GM12891 (cell line): ENCODE measurements around the gene LRRC39.

Experiments
- DNase-seq: peaks from one replicate; pipeline ENCODE4 v3.0.0; 2011; ENCODE audit warnings: low spot score; ENCODE audit not compliant: insufficient read length
- FAIRE-seq: peaks from 2 replicates; lab custom pipeline; 2011; peaks lifted over from hg19 to GRCh38; lab: Jason Lieb, UNC
- PAX5 ChIP-seq: IDR thresholded peaks from 2 replicates; pipeline ENCODE4 v1.6.1; 2011; ENCODE audit warnings: low read length, moderate library complexity, mild to moderate bottlenecking; ENCODE audit not compliant: insufficient read depth, severe bottlenecking
- POLR2A ChIP-seq: IDR thresholded peaks from 2 replicates; pipeline ENCODE4 v1.6.1; 2011; ENCODE audit warnings: low read depth, low read length, control low read depth
- POLR2AphosphoS5 ChIP-seq: IDR thresholded peaks from 2 replicates; pipeline ENCODE4 v1.6.1; 2011; ENCODE audit warnings: low read depth, low read length, control low read depth
- POU2F2 ChIP-seq: IDR thresholded peaks from 2 replicates; pipeline ENCODE4 v1.6.1; 2011; ENCODE audit warnings: low read depth, mild to moderate bottlenecking, control low read depth, low read length, moderate library complexity
- SPI1 ChIP-seq: IDR thresholded peaks from 2 replicates; pipeline ENCODE4 v1.6.1; 2011; ENCODE audit warnings: low read depth, low read length, control low read depth
- TAF1 ChIP-seq: IDR thresholded peaks from 2 replicates; pipeline ENCODE4 v1.6.1; 2011; ENCODE audit warnings: low read depth, low read length, control low read depth

The LRRC39 gene

GRCh38 chr1:100198596-100198995 is 20.5 kb upstream of the LRRC39 start:
- TF ChIP-seq SPI1 (no peak), POLR2A (no peak), POLR2AphosphoS5 (no peak), PAX5 (no peak)
- FAIRE-seq, result no peak
- no peak for DNase-seq

DNA sequence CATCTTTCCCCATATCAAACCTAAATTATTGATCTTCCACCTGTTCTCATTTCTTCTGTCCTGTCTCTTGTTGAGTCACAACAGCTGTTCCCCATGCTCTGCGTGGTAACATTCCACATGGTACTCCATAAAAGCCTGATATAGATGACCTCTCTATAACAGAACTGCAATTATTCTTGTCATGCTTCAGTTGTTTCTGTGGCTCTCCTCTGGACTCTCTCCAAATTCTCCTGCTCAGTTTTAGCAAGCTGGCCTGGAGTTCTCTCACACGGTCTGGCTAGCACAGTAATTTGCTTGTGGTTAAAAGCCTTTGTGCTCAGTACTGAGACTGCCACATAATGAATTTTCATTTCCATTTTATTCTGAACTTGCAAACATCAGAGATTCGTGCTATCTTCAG is 10.6 kb upstream of the LRRC39 start:
- TF ChIP-seq POLR2AphosphoS5 (no peak), TAF1 (no peak), POLR2A (no peak), PAX5 (no peak), POU2F2 (no peak), SPI1 (no peak)
- no peak for DNase-seq
- FAIRE-seq, result no peak

- TF ChIP-seq TAF1 (no peak), POU2F2 (no peak), POLR2AphosphoS5 (no peak), PAX5 (no peak), POLR2A (no peak), SPI1 (no peak)
- DNase-seq (no peak), FAIRE-seq (no peak)
Observed at GRCh38 chr1:100187912-100188311, 9.9 kb upstream of the LRRC39 start.

DNA sequence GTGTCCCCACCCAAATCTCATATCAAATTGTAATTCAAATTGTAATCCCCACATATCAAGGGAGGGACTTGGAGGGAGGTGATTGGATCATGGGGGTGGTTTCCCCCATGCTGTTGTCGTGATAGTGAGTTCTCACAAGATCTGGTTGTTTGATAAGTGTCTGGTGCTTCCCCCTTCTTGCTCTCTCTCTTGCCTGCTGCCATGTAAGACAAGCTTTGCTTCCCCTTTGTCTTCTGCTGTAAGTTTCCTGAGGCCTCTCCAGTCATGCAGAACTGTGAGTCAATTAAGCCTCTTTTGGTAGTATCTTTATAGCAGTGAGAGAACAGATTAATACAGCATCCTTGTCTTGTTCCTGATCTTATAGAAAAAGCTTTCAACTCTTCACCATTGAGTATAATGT is 6.5 kb upstream of the LRRC39 start:
- DNase-seq (no peak), FAIRE-seq (peak; percentile 85)

GRCh38 chr1:100183370-100183769 is 5.3 kb upstream of the LRRC39 start:
- no peak for FAIRE-seq
- DNase-seq, result no peak
- TF ChIP-seq POLR2A, result no peak
- TF ChIP-seq POU2F2, result no peak
- no peak for TF ChIP-seq PAX5
- TF ChIP-seq SPI1, result no peak
- TF ChIP-seq TAF1, result no peak
- no peak for TF ChIP-seq POLR2AphosphoS5

More for the DNA sequence above, 6.5 kb upstream of the LRRC39 start:
- TF ChIP-seq TAF1 (no peak), POU2F2 (no peak), POLR2AphosphoS5 (no peak), SPI1 (no peak), PAX5 (peak; percentile 65), POLR2A (no peak)

GRCh38 chr1:100177295-100178041 is 588 bp downstream of the LRRC39 start:
- FAIRE-seq, result no peak
- TF ChIP-seq TAF1 (no peak), POLR2A (no peak), PAX5 (no peak), SPI1 (no peak), POLR2AphosphoS5 (no peak), POU2F2 (no peak)

GRCh38 chr1:100168051-100168450 is 10.0 kb downstream of the LRRC39 start:
- FAIRE-seq (no peak), DNase-seq (no peak)
- TF ChIP-seq POLR2AphosphoS5 (no peak), PAX5 (no peak), POLR2A (no peak), TAF1 (no peak), SPI1 (no peak), POU2F2 (no peak)

More at GRCh38 chr1:100177295-100178041, 588 bp downstream of the LRRC39 start:
- DNase-seq, result no peak

GRCh38 chr1:100164702-100165101 is 13.4 kb downstream of the LRRC39 start:
- DNase-seq (no peak), FAIRE-seq (no peak)
- TF ChIP-seq PAX5, result no peak
- TF ChIP-seq SPI1, result no peak
- no peak for TF ChIP-seq TAF1
- TF ChIP-seq POLR2AphosphoS5, result no peak

DNA sequence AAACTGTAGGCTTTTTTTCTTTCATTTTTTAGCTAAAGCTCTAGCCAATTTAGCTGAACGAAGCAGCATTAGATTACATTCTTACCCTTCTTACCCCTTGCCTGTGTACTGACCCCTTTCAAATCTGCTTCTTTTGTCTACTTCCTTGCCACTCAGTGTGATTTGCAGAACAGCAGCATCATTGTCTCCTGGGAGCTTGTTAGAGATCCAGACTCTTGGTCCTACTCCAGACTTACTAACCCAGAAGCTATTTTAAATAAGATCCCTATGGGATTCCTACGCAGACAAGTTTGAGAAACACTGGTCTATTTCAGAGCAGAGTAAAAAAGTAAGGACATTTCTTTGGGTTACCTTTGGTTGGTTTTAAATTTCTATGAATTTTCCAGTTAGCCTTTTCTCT is 13.8 kb downstream of the LRRC39 start:
- DNase-seq (no peak), FAIRE-seq (no peak)
- no peak for TF ChIP-seq POU2F2
- TF ChIP-seq SPI1, result no peak
- no peak for TF ChIP-seq PAX5
- TF ChIP-seq POLR2AphosphoS5, result no peak
- no peak for TF ChIP-seq TAF1
- TF ChIP-seq POLR2A, result no peak

- TF ChIP-seq SPI1, result no peak
- no peak for TF ChIP-seq PAX5
- TF ChIP-seq TAF1, result no peak
- no peak for TF ChIP-seq POU2F2
- no peak for TF ChIP-seq POLR2A
- TF ChIP-seq POLR2AphosphoS5, result no peak
- FAIRE-seq, result no peak
- no peak for DNase-seq
Observed at GRCh38 chr1:100162881-100163280, 15.2 kb downstream of the LRRC39 start.

GRCh38 chr1:100152271-100152670 is 25.8 kb downstream of the LRRC39 start:
- TF ChIP-seq SPI1 (peak; percentile 97), PAX5 (no peak)
- peak; percentile 92 for FAIRE-seq
- DNase-seq, result no peak
